Ovary (tissue), 9 donors: ENCODE measurements around the gene EIF3I. TPM values are rescaled to one million over a fixed set of nuclear protein-coding genes. Genes with fewer than 3 reads are reported as not detected.

Experiments
- DNase-seq, 5 donors: peaks; one replicate each; pipeline ENCODE4 v3.0.0-alpha.2; 2019 to 2020
- H3K27ac ChIP-seq, 2 donors: fragments of 200-600 bp; one replicate each; pipeline versions ENCODE4 v1.5.1 to v1.8.0; 2019 to 2022
- H3K27me3 ChIP-seq: fragments of 200-600 bp; one replicate; pipeline ENCODE4 v1.8.0; 2022
- H3K36me3 ChIP-seq: fragments of 200-600 bp; sonication (generic); one replicate; pipeline ENCODE4 v1.5.1; 2019
- H3K4me1 ChIP-seq: one replicate; pipeline ENCODE4 v1.8.1; 2013; ENCODE audit warnings: mild to moderate bottlenecking, moderate library complexity; ENCODE audit not compliant: insufficient read depth
- H3K4me3 ChIP-seq: fragments of 200-600 bp; sonication (generic); one replicate; pipeline ENCODE4 v1.5.1; 2017
- H3K9me3 ChIP-seq, 2 donors: fragments of 200-600 bp in 1 of 2; sonication (generic) in 1 of 2; one replicate each; pipeline versions ENCODE4 v1.5.1 to v1.8.1; 2013 to 2019; ENCODE audit warnings: mild to moderate bottlenecking in 1 of 2, moderate library complexity in 1 of 2
- EP300 ChIP-seq: sonication (generic); formaldehyde crosslinking; IDR thresholded peaks from one replicate; pipeline ENCODE4 v1.6.1; 2017; ENCODE audit warnings: antibody characterized with exemption
- POLR2A ChIP-seq: fragments of 450-650 bp; IDR thresholded peaks from one replicate; pipeline ENCODE4 v1.6.1; 2017; ENCODE audit warnings: antibody characterized with exemption, mild to moderate bottlenecking, moderate library complexity
- WGBS, 3 donors: extraction: QIAGEN DNeasy Blood & Tissue Kit in 1 of 3; methylation state at CpG; one replicate each; pipeline versions ENCODE4 v1.1.5 to v1.1.7; 2013 to 2017; 5-methylcytosine and 5-hydroxymethylcytosine counted together
- intact Hi-C, 4 donors: fragments of 100-400 bp; cut with DNase I; formaldehyde crosslinking; loops; one replicate each; pipeline versions ENCODE4 v1.11.0 to v1.15.1; 2022 to 2023
- polyA plus RNA-seq, 2 donors: library from polyadenylated mRNA; stranded (reverse); fragments of 200-250 nt in 1 of 2; fragments of 350-450 nt in 1 of 2; fragmentation: Illumina TruSeq in 1 of 2; extraction: RNeasy Lipid Tissue Mini Kit (QIAGEN cat#74804) in 1 of 2; gene quantifications; one replicate each; pipeline ENCODE4 v1.2.3, GENCODE V29; 2013 to 2014
- total RNA-seq, 7 donors: library from RNA; depleted of rRNA in 2 of 7; stranded (reverse); fragments of >200 nt in 2 of 7; fragmentation: NEBNext Ultra II Directional in 3 of 7; extraction: Animal tissue kit (Norgen Biotek cat#: 25700) in 3 of 7; gene quantifications; one replicate each; pipeline versions ENCODE4 v1.1.0 to v1.2.4, GENCODE V29; 2016 to 2023
- TF ChIP-seq, protein P1 (sequence below), 3 donors: fragments of 450-650 bp in 2 of 3; fragments of 200-600 bp in 1 of 3; IDR thresholded peaks; one replicate each; pipeline versions ENCODE4 v1.5.1 to v1.8.0; 2016 to 2022; ENCODE audit warnings: antibody characterized with exemption in 3 of 3, mild to moderate bottlenecking in 1 of 3
- donor health status: DM: no; HTN: no; CAD: no; lungs with moderate emphysema.
- donor health status: DM: no; HTN: no; CAD: no.
- donor health status: Bipolar disorder and iron deficiency.
- donor health status: DM: yes; HTN: yes; CAD: no.
- donor health status: DM: no; HTN: no; CAD: no.
- donor health status: DM: yes; HTN: yes; CAD: no.

The EIF3I gene
- total and polyA plus RNA-seq, 9 donors: 140 to 272 (median 161) TPM

DNA sequence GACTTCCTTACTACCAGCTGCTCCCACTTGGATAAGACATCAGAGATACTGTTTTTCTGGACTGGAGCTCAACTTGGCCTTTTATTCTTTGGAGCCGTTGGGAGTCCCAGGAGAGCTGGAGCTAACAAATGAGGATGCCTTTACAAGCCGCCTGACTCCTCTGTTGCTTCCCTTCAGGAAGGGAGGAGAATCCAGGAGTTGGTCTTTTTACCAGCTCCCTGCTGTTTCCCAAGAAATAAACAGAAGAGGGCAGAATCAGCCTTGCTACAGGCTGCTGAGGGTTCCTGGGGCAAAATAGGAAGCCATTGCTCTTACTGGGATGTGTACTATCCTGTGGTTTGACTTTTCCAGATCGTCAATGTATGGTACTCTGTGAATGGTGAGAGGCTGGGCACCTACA is 1.5 kb downstream of the EIF3I start:
- no peak for DNase-seq
- Histone ChIP-seq H3K9me3 (no peaks in the 10 kb centered on the region), H3K4me3 (no peak overlapping the region), H3K27ac (peak overlapping the region in 1 of 2 donors; percentile 67), H3K36me3 (no peaks in the 10 kb centered on the region), H3K27me3 (no peaks in the 10 kb centered on the region), H3K4me1 (peaks cover 9% of the 10 kb centered on the region)
- WGBS, 3 donors: 46 to 69% (median 65%) methylated on average over 3 of the region's 3 CpGs
- TF ChIP-seq, protein P1, sequence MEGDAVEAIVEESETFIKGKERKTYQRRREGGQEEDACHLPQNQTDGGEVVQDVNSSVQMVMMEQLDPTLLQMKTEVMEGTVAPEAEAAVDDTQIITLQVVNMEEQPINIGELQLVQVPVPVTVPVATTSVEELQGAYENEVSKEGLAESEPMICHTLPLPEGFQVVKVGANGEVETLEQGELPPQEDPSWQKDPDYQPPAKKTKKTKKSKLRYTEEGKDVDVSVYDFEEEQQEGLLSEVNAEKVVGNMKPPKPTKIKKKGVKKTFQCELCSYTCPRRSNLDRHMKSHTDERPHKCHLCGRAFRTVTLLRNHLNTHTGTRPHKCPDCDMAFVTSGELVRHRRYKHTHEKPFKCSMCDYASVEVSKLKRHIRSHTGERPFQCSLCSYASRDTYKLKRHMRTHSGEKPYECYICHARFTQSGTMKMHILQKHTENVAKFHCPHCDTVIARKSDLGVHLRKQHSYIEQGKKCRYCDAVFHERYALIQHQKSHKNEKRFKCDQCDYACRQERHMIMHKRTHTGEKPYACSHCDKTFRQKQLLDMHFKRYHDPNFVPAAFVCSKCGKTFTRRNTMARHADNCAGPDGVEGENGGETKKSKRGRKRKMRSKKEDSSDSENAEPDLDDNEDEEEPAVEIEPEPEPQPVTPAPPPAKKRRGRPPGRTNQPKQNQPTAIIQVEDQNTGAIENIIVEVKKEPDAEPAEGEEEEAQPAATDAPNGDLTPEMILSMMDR (IDR thresholded peaks at IDR 0.05): no peak
- TF ChIP-seq EP300 (no peak), POLR2A (no peak)
- intact Hi-C loops: no loop called here

GRCh38 chr1:32224285-32224684 is 2.1 kb downstream of the EIF3I start:
- no peak overlapping the region for H3K4me3 ChIP-seq
- intact Hi-C loops: no loop called here
- TF ChIP-seq, protein P1 (IDR thresholded peaks at IDR 0.05): no peak
- no peak for TF ChIP-seq POLR2A
- no peak for TF ChIP-seq EP300
- no peaks in the 10 kb centered on the region for H3K36me3 ChIP-seq
- H3K9me3 ChIP-seq: no peaks in the 10 kb centered on the region
- H3K4me1 ChIP-seq: peaks cover 9% of the 10 kb centered on the region
- DNase-seq: no peak
- 86 to 91% (median 87%) methylated on average over 4 of the region's 4 CpGs for WGBS, 3 donors
- no peaks in the 10 kb centered on the region for H3K27me3 ChIP-seq
- H3K27ac ChIP-seq: no peak overlapping the region

DNA sequence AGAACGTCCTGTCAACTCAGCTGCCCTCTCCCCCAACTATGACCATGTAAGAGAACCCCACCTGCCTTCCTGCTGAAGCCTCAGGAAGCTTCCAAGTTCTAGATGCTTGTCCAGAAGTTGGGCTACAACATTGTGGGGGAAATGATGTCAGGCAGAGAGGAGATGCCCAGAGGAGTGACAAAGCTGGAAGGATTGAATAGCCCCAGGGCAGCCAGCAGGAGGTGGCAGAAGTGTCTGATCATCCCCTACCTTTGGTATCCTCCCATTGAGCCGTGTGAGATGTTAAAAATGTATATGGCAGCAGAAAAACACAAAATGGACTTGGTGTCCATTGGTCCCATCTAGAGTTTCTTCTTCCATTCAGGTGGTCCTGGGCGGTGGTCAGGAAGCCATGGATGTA is 6.6 kb downstream of the EIF3I start:
- intact Hi-C loops: no loop called here
- H3K27ac ChIP-seq: no peak overlapping the region
- WGBS, 3 donors: 68 to 72% (median 71%) methylated on average over 3 of the region's 3 CpGs

GRCh38 chr1:32231843-32232432 is 9.7 kb downstream of the EIF3I start:
- H3K9me3 ChIP-seq: no peaks in the 10 kb centered on the region
- no peak for DNase-seq
- TF ChIP-seq EP300 (no peak), POLR2A (no peak)
- TF ChIP-seq, protein P1 (IDR thresholded peaks at IDR 0.05): no peak
- no peak overlapping the region for H3K27ac ChIP-seq
- no peak overlapping the region for H3K4me3 ChIP-seq
- WGBS, 3 donors: 78 to 79% (median 79%) methylated on average over 5 of the region's 5 CpGs
- no peaks in the 10 kb centered on the region for H3K27me3 ChIP-seq
- no peaks in the 10 kb centered on the region for H3K36me3 ChIP-seq
- H3K4me1 ChIP-seq: peaks cover 6% of the 10 kb centered on the region
- intact Hi-C loops: no loop called here

More for the DNA sequence above, 6.6 kb downstream of the EIF3I start:
- Histone ChIP-seq H3K27me3 (no peaks in the 10 kb centered on the region), H3K4me1 (no peaks in the 10 kb centered on the region), H3K9me3 (no peaks in the 10 kb centered on the region), H3K36me3 (no peaks in the 10 kb centered on the region), H3K4me3 (no peak overlapping the region)
- TF ChIP-seq, protein P1 (IDR thresholded peaks at IDR 0.05): no peak
- TF ChIP-seq POLR2A (no peak), EP300 (no peak)
- DNase-seq: no peak
